KMS-11 (cell line): Measurements from ENCODE around the gene PTGER3.

ENCODE experiments used
- H2AFZ ChIP-seq: fragments of 200-600 bp; sonication (generic); 2 replicates; pipeline ENCODE4 v1.6.1; 2016; ENCODE audit warnings: antibody characterized with exemption, mixed run types, low read depth
- H3K27ac ChIP-seq: fragments of 200-600 bp; sonication (generic); 2 replicates; pipeline ENCODE4 v1.6.1; 2016; ENCODE audit warnings: mild to moderate bottlenecking, mixed run types
- H3K27me3 ChIP-seq: fragments of 200-600 bp; sonication (generic); 2 replicates; pipeline ENCODE4 v1.6.1; 2017; ENCODE audit warnings: mild to moderate bottlenecking, low read depth, mixed run types, moderate library complexity; ENCODE audit not compliant: insufficient read depth
- H3K36me3 ChIP-seq: fragments of 200-600 bp; sonication (generic); 2 replicates; pipeline ENCODE4 v1.6.1; 2017; ENCODE audit warnings: mild to moderate bottlenecking, mixed run types; ENCODE audit not compliant: insufficient read depth
- H3K4me1 ChIP-seq: fragments of 200-600 bp; sonication (generic); 2 replicates; pipeline ENCODE4 v1.6.1; 2016; ENCODE audit warnings: mild to moderate bottlenecking, low read depth, mixed run types; ENCODE audit not compliant: poor library complexity, severe bottlenecking
- H3K4me2 ChIP-seq: fragments of 200-600 bp; sonication (generic); 2 replicates; pipeline ENCODE4 v1.7.0; 2016; ENCODE audit warnings: mild to moderate bottlenecking, mixed run types
- H3K4me3 ChIP-seq: fragments of 200-600 bp; sonication (generic); IDR thresholded peaks from 2 replicates; pipeline ENCODE4 v1.6.1; 2017; ENCODE audit warnings: low read depth, low read length, mixed read lengths; ENCODE audit not compliant: insufficient read depth
- H3K79me2 ChIP-seq: fragments of 200-600 bp; sonication (generic); 2 replicates; pipeline ENCODE4 v1.6.1; 2016; ENCODE audit warnings: low read depth, mixed run types; ENCODE audit not compliant: insufficient read depth
- H3K9ac ChIP-seq: fragments of 200-600 bp; sonication (generic); 2 replicates; pipeline ENCODE4 v1.6.1; 2016; ENCODE audit warnings: mild to moderate bottlenecking, mixed run types
- H4K20me1 ChIP-seq: fragments of 200-600 bp; sonication (generic); 2 replicates; pipeline ENCODE4 v1.6.1; 2016; ENCODE audit warnings: mild to moderate bottlenecking, mixed run types; ENCODE audit not compliant: insufficient read depth
- TF ChIP-seq, protein P1 (sequence below): fragments of 200-600 bp; sonication (generic); conservative IDR thresholded peaks from 2 replicates; pipeline ENCODE4 v1.6.1; 2017; ENCODE audit warnings: low read depth, mild to moderate bottlenecking, antibody characterized with exemption, low read length, moderate library complexity, mixed read lengths

PTGER3 gene

GRCh38 chr1:71023515-71023914, 24.1 kb downstream of the PTGER3 start:
- TF ChIP-seq, protein P1, sequence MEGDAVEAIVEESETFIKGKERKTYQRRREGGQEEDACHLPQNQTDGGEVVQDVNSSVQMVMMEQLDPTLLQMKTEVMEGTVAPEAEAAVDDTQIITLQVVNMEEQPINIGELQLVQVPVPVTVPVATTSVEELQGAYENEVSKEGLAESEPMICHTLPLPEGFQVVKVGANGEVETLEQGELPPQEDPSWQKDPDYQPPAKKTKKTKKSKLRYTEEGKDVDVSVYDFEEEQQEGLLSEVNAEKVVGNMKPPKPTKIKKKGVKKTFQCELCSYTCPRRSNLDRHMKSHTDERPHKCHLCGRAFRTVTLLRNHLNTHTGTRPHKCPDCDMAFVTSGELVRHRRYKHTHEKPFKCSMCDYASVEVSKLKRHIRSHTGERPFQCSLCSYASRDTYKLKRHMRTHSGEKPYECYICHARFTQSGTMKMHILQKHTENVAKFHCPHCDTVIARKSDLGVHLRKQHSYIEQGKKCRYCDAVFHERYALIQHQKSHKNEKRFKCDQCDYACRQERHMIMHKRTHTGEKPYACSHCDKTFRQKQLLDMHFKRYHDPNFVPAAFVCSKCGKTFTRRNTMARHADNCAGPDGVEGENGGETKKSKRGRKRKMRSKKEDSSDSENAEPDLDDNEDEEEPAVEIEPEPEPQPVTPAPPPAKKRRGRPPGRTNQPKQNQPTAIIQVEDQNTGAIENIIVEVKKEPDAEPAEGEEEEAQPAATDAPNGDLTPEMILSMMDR, result no peak
- Histone ChIP-seq H3K36me3 (no peaks in the 10 kb centered on the region), H3K4me1 (no peaks in the 10 kb centered on the region), H3K27ac (no peak overlapping the region), H2AFZ (no peak overlapping the region), H3K4me3 (no peak overlapping the region), H3K27me3 (no peaks in the 10 kb centered on the region), H4K20me1 (no peaks in the 10 kb centered on the region), H3K9ac (no peak overlapping the region), H3K4me2 (no peak overlapping the region), H3K79me2 (no peaks in the 10 kb centered on the region)

DNA sequence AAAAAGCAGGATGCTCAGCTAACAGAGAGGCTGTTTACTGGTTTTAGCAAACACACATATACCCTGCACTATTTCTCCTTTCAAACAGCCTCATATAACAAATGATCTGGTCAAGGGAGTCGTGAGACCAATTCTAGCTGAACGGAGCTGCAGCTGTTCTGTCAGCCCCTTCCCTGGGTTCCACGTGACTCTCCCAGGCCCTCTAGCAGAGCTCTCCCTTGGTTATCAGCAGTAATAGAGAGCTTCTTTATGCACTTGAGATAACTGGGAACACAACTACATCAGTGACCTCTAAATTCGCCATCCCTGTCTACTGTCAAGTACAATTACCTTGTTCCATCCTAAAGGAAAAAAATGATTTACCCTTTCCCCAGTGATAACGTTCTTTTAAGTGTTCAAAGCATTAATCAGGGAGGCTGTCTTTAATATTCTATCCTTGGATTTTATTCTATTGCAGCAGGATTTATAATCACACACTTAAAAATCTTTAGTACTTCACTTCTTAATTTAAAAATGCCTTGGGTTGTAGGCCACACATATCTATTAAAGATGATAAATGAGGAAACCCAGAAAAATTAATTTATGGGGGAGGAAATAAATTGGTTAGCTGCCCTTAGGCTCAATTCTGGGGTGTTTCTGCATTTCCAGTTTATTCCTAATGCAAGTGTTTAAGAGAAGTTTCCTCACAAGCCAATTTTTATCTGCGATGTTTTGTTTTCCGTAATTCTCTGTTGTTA, 28.2 kb downstream of the PTGER3 start:
- Histone ChIP-seq H3K4me3 (no peak overlapping the region), H2AFZ (no peak overlapping the region), H3K79me2 (no peaks in the 10 kb centered on the region), H3K27ac (no peak overlapping the region), H3K4me1 (no peaks in the 10 kb centered on the region), H3K4me2 (no peak overlapping the region), H4K20me1 (no peaks in the 10 kb centered on the region), H3K9ac (no peak overlapping the region), H3K36me3 (no peaks in the 10 kb centered on the region), H3K27me3 (no peaks in the 10 kb centered on the region)
- TF ChIP-seq, protein P1, result no peak

- no peak overlapping the region for H3K27ac ChIP-seq
- no peaks in the 10 kb centered on the region for H3K36me3 ChIP-seq
- no peaks in the 10 kb centered on the region for H4K20me1 ChIP-seq
- TF ChIP-seq, protein P1, result no peak
- no peak overlapping the region for H3K4me2 ChIP-seq
- H2AFZ ChIP-seq, result no peak overlapping the region
- no peaks in the 10 kb centered on the region for H3K79me2 ChIP-seq
- H3K4me1 ChIP-seq, result no peaks in the 10 kb centered on the region
- H3K4me3 ChIP-seq, result no peak overlapping the region
- H3K9ac ChIP-seq, result no peak overlapping the region
- H3K27me3 ChIP-seq, result no peaks in the 10 kb centered on the region
Measured at GRCh38 chr1:71018791-71019190, 28.8 kb downstream of the PTGER3 start.

DNA sequence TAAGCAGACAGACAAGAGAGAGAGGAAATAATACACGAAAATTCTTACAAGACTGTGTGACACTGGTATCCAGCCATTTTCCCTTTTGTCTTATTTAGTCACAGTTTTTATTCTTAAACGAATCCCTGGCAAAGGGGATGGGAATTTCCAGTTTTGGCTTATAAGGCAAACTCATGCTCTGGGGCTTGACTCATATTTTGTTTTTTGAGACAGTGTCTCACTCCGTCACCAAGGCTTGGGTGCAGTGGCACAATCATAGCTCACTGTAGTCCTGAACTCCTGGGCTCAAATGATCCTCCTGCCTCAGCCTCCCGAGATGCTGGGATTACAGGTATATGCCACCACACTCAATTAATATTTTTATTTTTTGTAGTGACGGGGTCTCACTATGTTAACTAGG, 31.9 kb downstream of the PTGER3 start:
- H3K27me3 ChIP-seq, result no peaks in the 10 kb centered on the region
- no peak overlapping the region for H2AFZ ChIP-seq
- H3K9ac ChIP-seq, result no peak overlapping the region
- no peaks in the 10 kb centered on the region for H4K20me1 ChIP-seq
- TF ChIP-seq, protein P1, result no peak
- no peak overlapping the region for H3K4me2 ChIP-seq
- no peak overlapping the region for H3K4me3 ChIP-seq
- no peaks in the 10 kb centered on the region for H3K4me1 ChIP-seq
- no peaks in the 10 kb centered on the region for H3K36me3 ChIP-seq
- H3K79me2 ChIP-seq, result no peaks in the 10 kb centered on the region
- no peak overlapping the region for H3K27ac ChIP-seq
